Smooth muscle cell (in vitro differentiated cells): ENCODE results near the gene FARSB. TPM values are rescaled to one million over a fixed set of nuclear protein-coding genes. Genes with fewer than 3 reads are reported as not detected.
A peak's percentile ranks its signal among the peaks of the same experiment; 100 is the strongest.

ENCODE experiments used
- DNase-seq: peaks from one replicate; lab custom pipeline; 2025; ENCODE audit not compliant: unreplicated experiment; lab: John Stamatoyannopoulos, UW
- H2AFZ ChIP-seq: fragments of 200-600 bp; sonication (generic); 2 replicates; pipeline ENCODE4 v1.6.0; 2016; ENCODE audit warnings: antibody characterized with exemption, low read depth, mild to moderate bottlenecking
- H3F3A ChIP-seq: fragments of 200-600 bp; sonication (generic); 2 replicates; pipeline ENCODE4 v1.6.0; 2017; ENCODE audit warnings: antibody characterized with exemption, low read depth
- H3K27ac ChIP-seq: fragments of 200-600 bp; sonication (generic); 2 replicates; pipeline ENCODE4 v1.5.1; 2016; ENCODE audit warnings: low read depth, mild to moderate bottlenecking
- H3K27me3 ChIP-seq: fragments of 200-600 bp; sonication (generic); 2 replicates; pipeline ENCODE4 v1.6.1; 2016; ENCODE audit warnings: low read depth, mild to moderate bottlenecking
- H3K36me3 ChIP-seq: fragments of 200-600 bp; sonication (generic); 2 replicates; pipeline ENCODE4 v1.5.1; 2016; ENCODE audit warnings: low read depth
- H3K4me1 ChIP-seq: fragments of 200-600 bp; sonication (generic); 2 replicates; pipeline ENCODE4 v1.5.1; 2016; ENCODE audit warnings: low read depth
- H3K4me2 ChIP-seq: fragments of 200-600 bp; sonication (generic); 2 replicates; pipeline ENCODE4 v1.6.0; 2016; ENCODE audit warnings: mild to moderate bottlenecking
- H3K4me3 ChIP-seq: fragments of 200-600 bp; sonication (generic); 2 replicates; pipeline ENCODE4 v1.5.1; 2016; ENCODE audit warnings: mild to moderate bottlenecking
- H3K79me2 ChIP-seq: fragments of 200-600 bp; sonication (generic); 2 replicates; pipeline ENCODE4 v1.6.0; 2016; ENCODE audit warnings: low read depth, mild to moderate bottlenecking
- H3K9ac ChIP-seq: fragments of 200-600 bp; sonication (generic); 2 replicates; pipeline ENCODE4 v1.6.0; 2016; ENCODE audit warnings: low read depth
- H3K9me3 ChIP-seq: fragments of 200-600 bp; sonication (generic); replicated peaks from 2 replicates; pipeline ENCODE4 v1.5.1; 2016; ENCODE audit warnings: low read depth
- H4K20me1 ChIP-seq: fragments of 200-600 bp; sonication (generic); 2 replicates; pipeline ENCODE4 v1.6.0; 2016; ENCODE audit warnings: low read depth
- CTCF ChIP-seq: fragments of 200-600 bp; sonication (generic); IDR thresholded peaks from 2 replicates; pipeline ENCODE4 v1.5.1; 2017; ENCODE audit warnings: borderline replicate concordance, mild to moderate bottlenecking, antibody characterized with exemption; ENCODE audit not compliant: insufficient read depth, poor library complexity, severe bottlenecking
- WGBS: methylation state at CpG from one replicate; pipeline ENCODE4 v1.1.7; 2016; ENCODE audit warnings: low lambda C conversion rate; 5-methylcytosine and 5-hydroxymethylcytosine counted together
- polyA plus RNA-seq: library from polyadenylated mRNA; unstranded; fragments of >200 nt; fragmentation: Nextera tagmentation; extraction: Ambion mirVana; gene quantifications from 2 replicates; pipeline ENCODE4 v1.2.1, GENCODE V29; 2016
- total RNA-seq: library from RNA; depleted of rRNA; stranded (reverse); fragments of >200 nt; gene quantifications from 2 replicates; pipeline ENCODE4 v1.2.3, GENCODE V29; 2014

The FARSB gene
- total and polyA plus RNA-seq, 2 experiments from 2014 or later, result 25.7 to 27.0 TPM

DNA sequence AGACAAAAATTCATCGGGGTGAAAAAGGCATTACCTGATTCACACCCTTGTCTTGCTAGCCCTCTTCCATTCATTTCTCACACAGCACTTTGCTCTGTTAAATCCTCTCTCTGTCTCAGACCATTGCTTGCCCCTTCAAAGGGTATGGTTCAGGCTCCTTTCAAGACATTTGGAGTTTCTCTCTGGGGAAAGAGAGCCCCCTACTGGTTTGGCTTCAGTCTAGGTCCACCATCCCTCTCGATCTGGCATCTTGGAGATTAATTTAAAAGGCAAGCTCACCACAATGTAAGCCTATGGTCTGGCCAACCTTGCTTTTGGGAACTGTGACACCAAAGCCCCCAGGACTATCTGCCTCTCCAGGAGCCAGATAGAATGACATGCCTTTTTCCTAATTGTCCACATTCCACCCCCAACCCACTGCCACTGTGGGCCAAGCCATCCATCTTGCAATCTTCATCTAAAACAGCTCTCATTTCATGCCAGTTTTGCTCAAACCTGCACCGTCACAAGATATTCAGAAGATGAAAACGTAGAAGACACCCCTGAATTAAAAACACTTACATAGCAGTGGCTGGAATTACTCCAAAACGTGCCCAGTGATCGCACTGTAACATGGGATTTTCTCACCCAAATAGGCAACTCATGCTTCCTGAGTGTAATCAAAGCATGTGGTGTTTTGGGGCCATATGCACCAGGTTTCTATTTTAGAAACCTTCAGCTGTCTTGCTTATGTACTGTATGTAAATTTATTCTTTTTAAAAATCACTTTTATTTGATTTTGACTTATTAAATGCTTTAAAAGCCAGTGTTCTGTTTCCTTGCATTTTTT lies 93.9 kb downstream of the FARSB start:
- TF ChIP-seq CTCF, result peak; percentile 60
- Histone ChIP-seq H3K4me2 (no peak overlapping the region), H3K79me2 (no peaks in the 10 kb centered on the region), H3K27me3 (peaks cover 8% of the 10 kb centered on the region), H3K9me3 (no peaks in the 10 kb centered on the region), H3K9ac (no peak overlapping the region), H3K36me3 (no peaks in the 10 kb centered on the region), H3K4me3 (no peak overlapping the region), H2AFZ (no peak overlapping the region), H4K20me1 (no peaks in the 10 kb centered on the region), H3K4me1 (no peaks in the 10 kb centered on the region), H3K27ac (no peak overlapping the region), H3F3A (no peaks in the 10 kb centered on the region)
- 56% methylated on average over 6 of the region's 6 CpGs for WGBS
- no peak for DNase-seq

DNA sequence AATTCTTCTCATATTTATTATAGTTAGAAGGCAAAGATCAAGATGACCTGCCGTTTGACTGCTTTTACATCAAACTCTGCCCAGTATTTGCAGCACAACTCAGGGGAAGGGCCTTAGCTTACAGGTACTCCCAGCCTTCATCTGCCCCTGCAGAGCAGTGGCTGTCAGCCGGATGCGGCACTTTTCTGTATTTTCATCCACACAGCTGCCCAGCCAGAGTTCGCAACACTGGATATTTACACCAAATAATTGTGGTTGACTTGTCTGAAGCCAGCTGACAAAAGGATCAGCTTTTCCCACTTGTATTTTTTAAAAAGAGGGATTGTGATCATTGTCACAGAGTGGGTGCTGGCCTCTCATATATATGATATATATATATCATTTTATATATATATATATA lies 94.7 kb downstream of the FARSB start:
- no peak overlapping the region for H3K4me2 ChIP-seq
- peaks cover 11% of the 10 kb centered on the region for H3K27me3 ChIP-seq
- H3K4me3 ChIP-seq, result no peak overlapping the region
- 87% methylated on average over 4 of the region's 4 CpGs for WGBS
- H3K79me2 ChIP-seq, result no peaks in the 10 kb centered on the region
- H2AFZ ChIP-seq, result no peak overlapping the region
- H4K20me1 ChIP-seq, result no peaks in the 10 kb centered on the region
- no peak for DNase-seq
- H3K27ac ChIP-seq, result no peak overlapping the region
- H3K4me1 ChIP-seq, result no peaks in the 10 kb centered on the region
- H3K9me3 ChIP-seq, result no peaks in the 10 kb centered on the region
- H3K36me3 ChIP-seq, result no peaks in the 10 kb centered on the region
- H3F3A ChIP-seq, result no peaks in the 10 kb centered on the region
- no peak overlapping the region for H3K9ac ChIP-seq
- TF ChIP-seq CTCF, result no peak

GRCh38 chr2:222554517-222554916 lies 101.4 kb downstream of the FARSB start:
- WGBS, result 66% methylated on average over 7 of the region's 7 CpGs
- peaks cover 6% of the 10 kb centered on the region for H3K4me1 ChIP-seq

More at GRCh38 chr2:222554517-222554916, 101.4 kb downstream of the FARSB start:
- Histone ChIP-seq H4K20me1 (no peaks in the 10 kb centered on the region), H3K79me2 (no peaks in the 10 kb centered on the region), H3K36me3 (no peaks in the 10 kb centered on the region), H3K9me3 (no peaks in the 10 kb centered on the region), H3K9ac (no peak overlapping the region), H3K27me3 (peaks cover 40% of the 10 kb centered on the region), H3K4me2 (no peak overlapping the region), H3F3A (no peaks in the 10 kb centered on the region), H3K27ac (no peak overlapping the region), H3K4me3 (no peak overlapping the region), H2AFZ (no peak overlapping the region)
- TF ChIP-seq CTCF, result no peak
- DNase-seq, result no peak
